PC-3 (cell line): ENCODE results near the gene RPL12.

ENCODE experiments used
- EZH2 ChIP-seq: fragments of 300-600 bp; sonication (generic); IDR thresholded peaks from one replicate; pipeline ENCODE4 v1.6.1; 2017; ENCODE audit warnings: antibody characterized with exemption, mild to moderate bottlenecking, low read length; ENCODE audit not compliant: unreplicated experiment
- TF ChIP-seq, protein P1 (sequence below): fragments of 300-600 bp; sonication (generic); conservative IDR thresholded peaks from 2 replicates; pipeline ENCODE4 v1.5.1; 2017; ENCODE audit warnings: antibody characterized with exemption, low read depth, mild to moderate bottlenecking, low read length

DNA sequence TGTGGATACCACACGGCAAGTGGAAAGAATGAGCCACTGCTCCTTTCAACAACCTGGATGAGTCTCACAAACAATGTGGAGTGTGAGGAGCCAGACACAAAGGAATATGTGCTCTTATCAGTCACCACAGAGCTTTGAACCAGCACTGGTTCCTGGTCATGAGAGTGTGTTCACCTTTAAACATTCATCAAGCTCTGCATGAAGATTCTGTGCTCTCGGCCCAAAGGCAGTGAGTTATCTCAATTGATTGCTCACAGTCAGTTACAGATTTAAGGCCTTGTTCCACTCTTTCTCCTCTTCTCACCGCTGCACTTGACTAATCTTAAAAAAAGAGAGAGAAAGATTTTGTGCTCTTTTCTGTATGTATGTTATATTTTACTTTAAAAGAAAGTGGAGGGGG is 19.5 kb upstream of the RPL12 start:
- TF ChIP-seq, protein P1, sequence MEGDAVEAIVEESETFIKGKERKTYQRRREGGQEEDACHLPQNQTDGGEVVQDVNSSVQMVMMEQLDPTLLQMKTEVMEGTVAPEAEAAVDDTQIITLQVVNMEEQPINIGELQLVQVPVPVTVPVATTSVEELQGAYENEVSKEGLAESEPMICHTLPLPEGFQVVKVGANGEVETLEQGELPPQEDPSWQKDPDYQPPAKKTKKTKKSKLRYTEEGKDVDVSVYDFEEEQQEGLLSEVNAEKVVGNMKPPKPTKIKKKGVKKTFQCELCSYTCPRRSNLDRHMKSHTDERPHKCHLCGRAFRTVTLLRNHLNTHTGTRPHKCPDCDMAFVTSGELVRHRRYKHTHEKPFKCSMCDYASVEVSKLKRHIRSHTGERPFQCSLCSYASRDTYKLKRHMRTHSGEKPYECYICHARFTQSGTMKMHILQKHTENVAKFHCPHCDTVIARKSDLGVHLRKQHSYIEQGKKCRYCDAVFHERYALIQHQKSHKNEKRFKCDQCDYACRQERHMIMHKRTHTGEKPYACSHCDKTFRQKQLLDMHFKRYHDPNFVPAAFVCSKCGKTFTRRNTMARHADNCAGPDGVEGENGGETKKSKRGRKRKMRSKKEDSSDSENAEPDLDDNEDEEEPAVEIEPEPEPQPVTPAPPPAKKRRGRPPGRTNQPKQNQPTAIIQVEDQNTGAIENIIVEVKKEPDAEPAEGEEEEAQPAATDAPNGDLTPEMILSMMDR = no peak
- TF ChIP-seq EZH2 = no peak
